Astrocyte (in vitro differentiated cells and primary cell): Measurements from ENCODE around the gene PYY. TPM values are rescaled to one million over a fixed set of nuclear protein-coding genes. Genes with fewer than 3 reads are reported as not detected.

Experiments
- DNase-seq: peaks from one replicate; pipeline ENCODE4 v3.0.0-alpha.2; 2010; ENCODE audit warnings: low read depth
- FAIRE-seq: peaks from 2 replicates; lab custom pipeline; 2011; peaks lifted over from hg19 to GRCh38; lab: Jason Lieb, UNC
- H2AFZ ChIP-seq: 2 replicates; pipeline ENCODE4 v1.6.0; 2012; ENCODE audit warnings: low read depth, low read length, inconsistent platforms
- H3K27ac ChIP-seq: 2 replicates; pipeline ENCODE4 v1.5.1; 2011; ENCODE audit warnings: low read depth, low read length, inconsistent platforms
- H3K27me3 ChIP-seq: 2 replicates; pipeline ENCODE4 v1.6.0; 2011; ENCODE audit warnings: low read length, inconsistent platforms; ENCODE audit not compliant: insufficient read depth
- H3K36me3 ChIP-seq: 2 replicates; pipeline ENCODE4 v1.5.1; 2011; ENCODE audit warnings: low read length, inconsistent platforms; ENCODE audit not compliant: insufficient read depth
- H3K4me1 ChIP-seq: 2 replicates; pipeline ENCODE4 v1.5.1; 2011; ENCODE audit warnings: low read length, inconsistent platforms; ENCODE audit not compliant: insufficient read depth
- H3K4me2 ChIP-seq: 2 replicates; pipeline ENCODE4 v1.6.0; 2012; ENCODE audit warnings: low read length, inconsistent platforms
- H3K4me3 ChIP-seq: 2 replicates; pipeline ENCODE4 v1.5.1; 2011; ENCODE audit warnings: low read depth, mild to moderate bottlenecking, low read length, inconsistent platforms; ENCODE audit not compliant: insufficient read depth
- H3K79me2 ChIP-seq: 2 replicates; pipeline ENCODE4 v1.6.0; 2012; ENCODE audit warnings: mild to moderate bottlenecking, low read length, inconsistent platforms; ENCODE audit not compliant: insufficient read depth
- H3K9ac ChIP-seq: 2 replicates; pipeline ENCODE4 v1.6.0; 2012; ENCODE audit warnings: mild to moderate bottlenecking, low read length, inconsistent platforms
- H3K9me3 ChIP-seq: 2 replicates; pipeline ENCODE4 v1.5.1; 2012; ENCODE audit warnings: low read depth, mild to moderate bottlenecking, low read length, inconsistent platforms; ENCODE audit not compliant: insufficient read depth
- H4K20me1 ChIP-seq: 2 replicates; pipeline ENCODE4 v1.6.0; 2012; ENCODE audit warnings: low read length, inconsistent platforms; ENCODE audit not compliant: insufficient read depth
- H3K27ac Mint-ChIP-seq: one replicate; pipeline ENCODE4 v1.8.0; 2021; ENCODE audit warnings: mild to moderate bottlenecking, mixed read lengths; ENCODE audit not compliant: unreplicated experiment
- H3K27me3 Mint-ChIP-seq: one replicate; pipeline ENCODE4 v1.8.0; 2021; ENCODE audit warnings: low read depth, mixed read lengths; ENCODE audit not compliant: unreplicated experiment
- H3K36me3 Mint-ChIP-seq: one replicate; pipeline ENCODE4 v1.8.0; 2021; ENCODE audit warnings: low read depth, mixed read lengths; ENCODE audit not compliant: unreplicated experiment
- H3K4me1 Mint-ChIP-seq: one replicate; pipeline ENCODE4 v1.8.0; 2021; ENCODE audit warnings: low read depth, mixed read lengths; ENCODE audit not compliant: unreplicated experiment
- H3K4me3 Mint-ChIP-seq: one replicate; pipeline ENCODE4 v1.8.0; 2021; ENCODE audit warnings: mild to moderate bottlenecking, moderate library complexity, mixed read lengths; ENCODE audit not compliant: unreplicated experiment
- H3K9me3 Mint-ChIP-seq: one replicate; pipeline ENCODE4 v1.8.0; 2021; ENCODE audit warnings: mild to moderate bottlenecking, mixed read lengths; ENCODE audit not compliant: unreplicated experiment
- CTCF ChIP-seq: IDR thresholded peaks from 2 replicates; pipeline ENCODE4 v1.5.1; 2011; ENCODE audit warnings: low read depth, mild to moderate bottlenecking, inconsistent platforms, low read length, moderate library complexity; ENCODE audit not compliant: insufficient read depth
- EZH2 ChIP-seq: IDR thresholded peaks from 2 replicates; pipeline ENCODE4 v1.6.1; 2012; ENCODE audit warnings: mild to moderate bottlenecking, low read length, inconsistent platforms; ENCODE audit not compliant: insufficient read depth
- total RNA-seq: library from RNA; stranded (reverse); gene quantifications from 2 replicates; pipeline ENCODE4 v1.2.1, GENCODE V29; 2021

The PYY gene
- total RNA-seq, 1 donor from 2014 or later: not detected

- no peaks in the 10 kb centered on the region for H3K36me3 ChIP-seq
- H4K20me1 ChIP-seq: no peaks in the 10 kb centered on the region
- H2AFZ ChIP-seq: no peak overlapping the region
- H3K9me3 ChIP-seq: no peaks in the 10 kb centered on the region
- FAIRE-seq: no peak
- peaks cover 21% of the 10 kb centered on the region for H3K4me1 ChIP-seq
- Mint-ChIP-seq H3K27ac (no peak overlapping the region), H3K4me3 (no peak overlapping the region), H3K36me3 (peaks cover 2% of the 10 kb centered on the region), H3K4me1 (peaks cover 4% of the 10 kb centered on the region), H3K9me3 (peaks cover 4% of the 10 kb centered on the region), H3K27me3 (peaks cover 15% of the 10 kb centered on the region)
- no peak for TF ChIP-seq EZH2
- no peak overlapping the region for H3K4me3 ChIP-seq
- H3K9ac ChIP-seq: no peak overlapping the region
- peaks cover 18% of the 10 kb centered on the region for H3K27me3 ChIP-seq
- H3K27ac ChIP-seq: no peak overlapping the region
- no peak for DNase-seq
- no peak overlapping the region for H3K4me2 ChIP-seq
- H3K79me2 ChIP-seq: no peaks in the 10 kb centered on the region
Measured at GRCh38 chr17:44000871-44001460, 47.2 kb upstream of the PYY start.

- H3K4me1 ChIP-seq: peaks cover 16% of the 10 kb centered on the region
- Mint-ChIP-seq H3K4me1 (peaks cover 4% of the 10 kb centered on the region), H3K36me3 (peaks cover 2% of the 10 kb centered on the region), H3K27ac (no peak overlapping the region), H3K9me3 (peaks cover 4% of the 10 kb centered on the region), H3K4me3 (no peak overlapping the region), H3K27me3 (peaks cover 15% of the 10 kb centered on the region)
- no peak overlapping the region for H3K4me3 ChIP-seq
- DNase-seq: no peak
- H3K27ac ChIP-seq: no peak overlapping the region
- no peak overlapping the region for H2AFZ ChIP-seq
- TF ChIP-seq EZH2: no peak
- no peak for TF ChIP-seq CTCF
- H3K79me2 ChIP-seq: no peaks in the 10 kb centered on the region
- H4K20me1 ChIP-seq: no peaks in the 10 kb centered on the region
- no peak for FAIRE-seq
- H3K4me2 ChIP-seq: no peak overlapping the region
- no peaks in the 10 kb centered on the region for H3K9me3 ChIP-seq
- H3K36me3 ChIP-seq: no peaks in the 10 kb centered on the region
- peaks cover 14% of the 10 kb centered on the region for H3K27me3 ChIP-seq
- H3K9ac ChIP-seq: no peak overlapping the region
Measured at GRCh38 chr17:44000141-44000860, 46.6 kb upstream of the PYY start.

GRCh38 chr17:43999024-43999423 lies 45.3 kb upstream of the PYY start:
- H3K4me1 Mint-ChIP-seq: peaks cover 4% of the 10 kb centered on the region
- Histone ChIP-seq H2AFZ (no peak overlapping the region), H3K4me1 (peaks cover 16% of the 10 kb centered on the region), H3K9me3 (no peaks in the 10 kb centered on the region), H4K20me1 (no peaks in the 10 kb centered on the region), H3K27me3 (peaks cover 9% of the 10 kb centered on the region), H3K36me3 (no peaks in the 10 kb centered on the region), H3K4me2 (no peak overlapping the region), H3K27ac (no peak overlapping the region), H3K4me3 (no peak overlapping the region), H3K9ac (no peak overlapping the region), H3K79me2 (no peaks in the 10 kb centered on the region)
- DNase-seq (no peak), FAIRE-seq (no peak)
- H3K9me3 Mint-ChIP-seq: peaks cover 4% of the 10 kb centered on the region
- no peak overlapping the region for H3K27ac Mint-ChIP-seq
- peaks cover 18% of the 10 kb centered on the region for H3K27me3 Mint-ChIP-seq
- H3K4me3 Mint-ChIP-seq: no peak overlapping the region
- TF ChIP-seq EZH2: no peak
- no peak for TF ChIP-seq CTCF
- peaks cover 2% of the 10 kb centered on the region for H3K36me3 Mint-ChIP-seq
